NCI-H2029 treated with DMSO at 0.1 percent for 48 hours (cell line): ENCODE measurements around the gene PTGDS.

Experiments used
- DNase-seq: peaks from one replicate; lab custom pipeline; 2025; lab: John Stamatoyannopoulos, UW

The PTGDS gene

GRCh38 chr9:137023157-137023556 lies 45.9 kb downstream of the PTGDS start:
- DNase-seq, result no peak

- DNase-seq, result no peak
Measured at GRCh38 chr9:137023583-137023991, 46.3 kb downstream of the PTGDS start.

- DNase-seq, result peak; percentile 33
Measured at GRCh38 chr9:137025517-137025966, 48.2 kb downstream of the PTGDS start.

DNA sequence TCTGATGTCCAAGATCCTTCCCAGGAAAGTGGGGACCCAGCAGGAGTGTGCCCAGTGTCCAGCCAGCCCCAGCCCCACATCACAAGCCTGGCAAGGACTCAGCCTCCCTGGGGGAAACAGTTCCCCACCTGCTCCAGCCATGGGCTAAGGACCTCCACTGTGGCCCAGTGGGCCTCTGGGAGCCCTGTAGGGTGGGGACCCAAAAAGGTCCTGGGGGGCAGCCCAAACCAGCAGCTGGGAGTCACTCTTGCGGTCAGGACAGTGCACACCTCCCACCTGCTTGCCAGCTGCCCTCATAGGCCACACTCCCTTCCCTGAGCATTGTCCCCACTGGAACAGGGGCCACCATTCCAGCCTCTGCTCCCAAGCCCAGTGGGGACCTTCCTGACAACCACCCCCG lies 49.1 kb downstream of the PTGDS start:
- no peak for DNase-seq

- no peak for DNase-seq
Measured at GRCh38 chr9:137026828-137027227, 49.5 kb downstream of the PTGDS start.

- DNase-seq, result no peak
Measured at GRCh38 chr9:137027369-137028262, 50.3 kb downstream of the PTGDS start, which contains the start of gene ABCA2. Gene ABCA2 (minus strand): TSS chr9:137028237. CDS start chr9:137028140, 97 bp downstream.

DNA sequence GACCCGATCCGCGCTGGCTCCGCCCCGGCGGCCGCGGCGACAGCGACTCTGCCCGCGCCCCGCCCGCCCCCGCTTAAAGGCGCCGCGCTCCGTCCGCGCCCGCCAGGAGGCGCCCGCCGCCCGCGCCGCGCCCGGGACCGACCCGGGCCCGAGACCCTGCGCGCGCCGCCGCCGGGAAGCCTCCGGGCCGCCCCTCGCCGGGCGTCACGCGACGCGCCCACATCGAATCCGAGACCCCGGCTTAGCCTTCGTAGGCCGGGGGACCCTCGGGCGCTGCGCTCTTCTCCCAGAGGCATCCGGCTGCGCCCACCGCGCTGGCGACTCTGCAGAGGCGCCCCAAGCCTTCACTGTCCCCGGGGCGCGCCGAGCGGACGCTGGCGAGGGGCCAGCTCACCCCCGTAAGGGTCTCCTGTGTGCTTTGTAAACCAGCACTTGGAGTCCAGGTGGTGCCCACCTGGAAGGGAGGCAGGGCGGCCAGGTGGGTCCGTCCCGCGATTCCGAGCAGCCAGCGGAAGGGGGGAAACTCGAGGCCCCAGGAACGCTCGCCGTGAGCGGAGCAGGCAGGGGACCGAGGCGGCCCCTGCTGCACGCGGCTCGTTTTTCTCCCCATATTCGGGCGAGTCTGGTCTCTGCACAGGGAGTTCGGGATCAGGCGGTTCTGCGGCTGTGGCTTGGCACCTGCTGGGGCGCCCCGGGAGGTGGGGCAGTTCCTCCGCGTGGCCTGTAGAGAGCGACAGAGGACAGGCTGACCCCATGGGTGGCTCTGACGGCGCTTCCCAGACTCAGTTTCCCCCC lies 51.2 kb downstream of the PTGDS start:
- DNase-seq, result peak; percentile 29

DNA sequence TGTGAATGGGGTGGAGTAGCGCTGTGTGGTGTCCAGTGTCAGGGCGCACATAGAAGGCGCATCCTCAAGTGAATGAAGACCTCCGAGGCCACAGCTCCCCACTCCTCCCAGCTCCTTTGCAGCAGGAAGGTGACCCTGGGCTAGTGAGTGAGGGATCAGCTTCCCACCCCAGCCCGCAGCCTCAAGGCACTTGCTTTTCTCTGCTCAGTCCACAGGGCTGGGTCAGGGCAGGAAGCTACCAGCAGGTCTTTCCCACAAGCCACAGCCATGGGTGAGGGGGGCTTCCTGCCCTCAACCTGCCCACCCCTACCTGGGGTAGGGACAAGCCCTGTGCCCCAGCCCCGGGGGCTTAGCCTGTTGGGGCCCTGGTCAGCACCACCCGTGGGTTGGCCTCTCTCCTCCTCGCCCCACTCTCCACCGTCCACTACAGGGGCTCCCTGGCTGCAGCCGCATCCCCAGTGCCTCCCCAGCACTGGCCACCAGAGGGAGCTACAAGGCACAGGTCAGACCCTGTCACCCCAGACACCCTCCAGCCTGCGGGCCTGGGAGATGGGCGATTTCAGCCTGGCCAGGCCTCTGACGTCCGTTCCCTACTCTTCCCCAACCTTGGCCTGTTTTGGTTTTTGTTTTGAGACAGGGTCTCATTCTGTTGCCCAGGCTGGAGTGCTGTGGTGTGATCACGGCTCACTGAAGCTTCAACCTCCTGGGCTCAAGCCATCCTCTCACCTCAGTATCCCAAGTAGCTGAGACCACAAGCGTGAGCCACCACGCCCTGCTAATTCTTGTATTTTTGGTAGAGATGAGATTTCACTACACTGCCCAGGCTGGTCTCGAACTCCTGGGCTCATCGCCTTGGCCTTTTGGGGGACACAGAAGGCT lies 52.0 kb downstream of the PTGDS start:
- DNase-seq, result no peak

DNA sequence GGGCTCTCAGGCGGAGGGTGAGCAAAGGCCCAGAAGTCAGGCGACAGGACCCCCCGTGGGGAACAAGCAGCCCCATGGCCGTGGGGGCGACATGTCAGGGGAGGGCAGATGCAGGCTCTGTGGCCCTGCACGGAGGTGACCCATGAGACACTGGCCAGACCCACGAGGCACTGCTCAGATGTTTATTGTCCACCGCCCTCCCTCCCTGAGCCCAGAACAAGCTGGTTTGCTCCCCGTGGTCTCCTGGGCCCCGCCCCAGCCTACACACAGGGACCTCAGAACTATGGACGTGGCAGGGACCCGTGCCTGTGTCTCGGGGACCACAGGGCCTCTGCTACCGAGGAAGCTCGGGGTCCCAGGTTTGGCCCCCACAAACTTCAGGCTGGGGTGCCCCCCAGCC lies 52.7 kb downstream of the PTGDS start:
- no peak for DNase-seq

- DNase-seq, result no peak
Measured at GRCh38 chr9:137030538-137031527, 53.5 kb downstream of the PTGDS start.
